Stimulated activated naive CD8-positive, alpha-beta T cell treated with anti-CD3 and anti-CD28 coated beads, Interleukin-15, Interleukin-2, amounts not matched to agents 100 ng/mL and 50 ng/mL, for 24 hours (primary cell): ENCODE results near the gene MRPL17.

Source experiments
- H3K27ac Mint-ChIP-seq: one replicate; pipeline ENCODE4 v1.8.0; 2021; ENCODE audit warnings: mild to moderate bottlenecking, mixed read lengths
- H3K27me3 Mint-ChIP-seq: one replicate; pipeline ENCODE4 v1.8.0; 2021; ENCODE audit warnings: mixed read lengths
- H3K36me3 Mint-ChIP-seq: one replicate; pipeline ENCODE4 v1.8.0; 2021; ENCODE audit warnings: low read depth, mixed read lengths
- H3K4me1 Mint-ChIP-seq: one replicate; pipeline ENCODE4 v1.8.0; 2021; ENCODE audit warnings: low read depth, mixed read lengths
- H3K4me3 Mint-ChIP-seq: one replicate; pipeline ENCODE4 v1.8.0; 2021; ENCODE audit warnings: mild to moderate bottlenecking, mixed read lengths
- H3K9me3 Mint-ChIP-seq: one replicate; pipeline ENCODE4 v1.8.0; 2021; ENCODE audit warnings: mixed read lengths

The MRPL17 gene

DNA sequence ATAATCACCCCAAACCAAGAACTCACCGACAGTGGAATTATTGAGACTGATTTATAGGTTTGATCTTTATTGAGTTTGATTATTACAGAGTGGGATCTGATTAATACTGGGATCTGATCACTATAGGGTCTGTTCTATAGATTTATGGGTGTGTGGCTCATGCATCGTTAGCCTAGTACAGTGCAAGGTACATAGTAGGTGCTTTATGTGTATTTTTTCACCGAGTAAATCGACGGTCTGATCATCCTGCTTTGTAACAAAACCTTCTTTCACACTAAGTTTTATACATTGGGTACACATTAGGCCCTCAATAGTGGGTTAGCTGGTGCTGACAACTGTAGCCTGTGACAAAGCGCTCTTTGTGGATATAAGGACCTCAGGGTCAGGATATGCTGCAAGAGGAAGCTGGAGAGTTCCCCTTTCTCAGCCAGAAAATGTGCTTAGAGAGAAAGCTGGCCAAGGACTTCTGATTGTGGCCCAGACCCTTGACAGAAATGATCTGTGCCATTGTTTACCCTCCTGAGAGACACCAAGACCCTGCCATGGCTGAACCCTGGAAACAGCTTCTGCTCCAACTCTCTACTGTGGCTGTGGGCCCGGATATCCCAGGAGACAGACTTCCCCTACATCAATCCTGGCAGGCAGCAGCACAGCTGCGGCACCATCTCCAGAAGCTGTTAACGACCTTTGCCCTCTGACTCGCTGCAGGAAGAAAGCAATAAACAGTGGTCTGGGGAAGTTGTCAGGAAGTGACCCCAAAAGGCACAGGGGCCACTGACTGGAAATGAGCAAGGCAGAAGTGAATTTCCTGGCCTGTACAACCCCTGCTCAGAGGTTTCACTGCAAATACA is 47.8 kb downstream of the MRPL17 start:
- Mint-ChIP-seq H3K27me3 (no peaks in the 10 kb centered on the region), H3K27ac (no peak overlapping the region), H3K4me1 (peaks cover 6% of the 10 kb centered on the region)

DNA sequence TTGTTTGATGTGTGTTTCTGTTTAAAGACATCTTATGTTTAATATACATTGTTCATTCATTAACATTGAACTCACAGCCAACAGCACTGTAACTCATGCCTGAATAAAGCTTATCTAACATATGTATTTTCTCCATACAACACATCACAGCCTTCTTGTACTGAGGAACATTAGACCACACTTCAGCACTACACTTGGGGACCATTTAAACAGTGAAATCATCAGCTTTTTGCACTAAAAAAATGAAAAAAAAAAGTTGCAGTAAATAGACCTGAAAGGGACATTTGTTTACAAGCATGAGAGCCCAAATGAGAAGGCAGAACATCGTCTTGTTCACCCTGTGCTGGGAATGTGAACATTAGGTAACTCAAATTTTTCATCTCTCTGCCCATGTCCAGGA is 48.6 kb downstream of the MRPL17 start:
- H3K9me3 Mint-ChIP-seq: no peaks in the 10 kb centered on the region
- no peaks in the 10 kb centered on the region for H3K36me3 Mint-ChIP-seq
- H3K4me3 Mint-ChIP-seq: no peak overlapping the region
- H3K4me1 Mint-ChIP-seq: peaks cover 6% of the 10 kb centered on the region
- H3K27me3 Mint-ChIP-seq: no peaks in the 10 kb centered on the region
- H3K27ac Mint-ChIP-seq: no peak overlapping the region

More for the DNA sequence above, 47.8 kb downstream of the MRPL17 start:
- Mint-ChIP-seq H3K4me3 (no peak overlapping the region), H3K36me3 (no peaks in the 10 kb centered on the region), H3K9me3 (no peaks in the 10 kb centered on the region)

DNA sequence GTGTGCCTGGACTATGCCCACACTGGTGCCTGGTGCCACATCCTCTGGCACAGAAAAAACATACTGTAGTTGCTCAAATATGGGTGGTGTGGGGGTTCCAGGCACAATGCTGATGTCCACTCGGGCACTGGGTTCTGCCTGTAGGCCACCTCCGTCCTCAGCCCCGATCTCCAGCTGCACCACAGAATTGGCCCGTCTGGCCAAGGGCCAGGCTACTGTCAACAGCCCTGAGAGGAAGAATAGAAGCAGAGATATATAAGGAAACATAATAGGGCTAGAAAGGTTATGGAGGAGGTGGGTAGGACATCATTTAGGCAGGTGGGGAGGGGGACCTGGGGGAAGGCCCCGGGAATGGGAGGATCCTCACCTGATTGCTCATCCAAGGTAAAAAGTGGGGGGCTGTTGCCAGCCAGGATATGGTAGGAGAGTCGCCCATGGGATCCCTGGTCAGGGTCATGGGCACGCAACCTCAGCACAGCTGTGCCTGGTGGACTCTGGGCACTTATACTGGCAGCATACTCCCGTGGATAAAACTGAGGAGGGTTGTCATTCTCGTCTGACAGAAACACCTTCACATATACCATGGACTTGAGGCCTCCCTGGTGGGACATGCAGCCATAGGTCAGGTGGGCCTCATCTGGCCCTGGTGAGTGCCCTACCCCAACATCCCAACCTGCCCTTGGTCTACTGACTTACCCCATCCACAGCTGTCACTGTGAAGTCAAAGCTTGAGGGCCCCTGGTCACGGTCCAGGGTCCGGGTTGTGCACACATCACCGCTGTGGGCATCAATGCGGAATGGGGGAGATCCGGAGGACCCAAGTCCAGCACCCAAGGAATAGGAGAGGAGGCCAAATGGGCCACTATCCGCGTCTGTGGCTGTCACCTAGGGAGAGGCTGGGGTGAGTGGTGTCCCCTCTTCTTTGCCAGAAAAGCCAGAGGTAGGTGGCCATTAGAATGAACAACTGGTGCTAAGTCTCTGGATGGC is 49.4 kb downstream of the MRPL17 start:
- H3K36me3 Mint-ChIP-seq: no peaks in the 10 kb centered on the region
- no peaks in the 10 kb centered on the region for H3K9me3 Mint-ChIP-seq
- H3K27me3 Mint-ChIP-seq: no peaks in the 10 kb centered on the region
- H3K4me3 Mint-ChIP-seq: no peak overlapping the region
- peaks cover 6% of the 10 kb centered on the region for H3K4me1 Mint-ChIP-seq
- no peak overlapping the region for H3K27ac Mint-ChIP-seq

DNA sequence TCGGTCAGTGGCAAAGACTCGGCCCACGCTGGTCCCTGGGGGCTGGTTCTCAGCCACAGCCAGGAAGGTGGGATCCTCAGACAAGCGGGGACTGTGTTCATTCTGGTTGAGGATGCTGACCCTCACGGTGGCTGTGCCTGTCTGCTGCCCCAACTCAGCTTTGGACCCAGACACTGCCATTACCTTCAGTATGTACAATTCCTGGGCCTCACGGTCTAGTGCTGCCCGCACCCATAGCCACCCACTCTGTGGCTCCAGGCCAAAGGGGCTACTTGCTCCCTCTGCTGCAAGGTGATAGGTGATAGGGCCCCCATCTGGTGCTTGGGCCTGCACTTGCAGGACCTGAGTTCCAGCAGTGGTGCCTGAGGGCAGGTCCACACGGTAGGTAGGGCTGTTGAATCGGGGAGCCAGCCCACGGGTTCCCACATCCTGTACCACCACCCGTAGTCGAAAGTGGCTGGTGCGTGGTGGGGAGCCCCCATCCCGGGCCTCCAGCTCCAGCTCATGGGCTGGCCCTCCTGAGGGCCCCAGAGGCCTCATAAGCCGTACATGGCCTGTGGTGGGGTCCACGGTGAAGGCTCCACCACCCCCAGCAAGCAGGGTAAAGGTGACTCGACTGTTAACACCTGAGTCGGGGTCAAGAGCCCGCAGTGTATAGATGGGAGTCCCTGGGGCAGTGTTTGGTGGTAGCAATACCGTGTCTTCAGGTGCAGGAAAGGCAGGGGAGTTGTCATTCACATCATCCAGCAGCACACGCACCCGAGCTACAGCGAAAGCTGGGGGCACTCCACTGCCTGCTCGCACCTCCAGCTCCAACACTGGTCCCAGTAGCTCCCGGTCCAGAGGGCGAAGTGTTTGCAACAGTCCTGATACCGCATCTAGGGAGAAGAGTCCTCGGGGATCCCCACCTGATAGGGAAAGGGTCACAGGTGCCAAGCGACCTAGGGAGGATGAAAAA is 50.7 kb downstream of the MRPL17 start:
- no peaks in the 10 kb centered on the region for H3K27me3 Mint-ChIP-seq
- H3K4me3 Mint-ChIP-seq: no peak overlapping the region

GRCh38 chr11:6631361-6631890 is 51.7 kb downstream of the MRPL17 start:
- Mint-ChIP-seq H3K4me3 (no peak overlapping the region), H3K9me3 (no peaks in the 10 kb centered on the region), H3K36me3 (no peaks in the 10 kb centered on the region), H3K27ac (no peak overlapping the region), H3K4me1 (peaks cover 21% of the 10 kb centered on the region), H3K27me3 (no peaks in the 10 kb centered on the region)

More for the DNA sequence above, 50.7 kb downstream of the MRPL17 start:
- no peaks in the 10 kb centered on the region for H3K36me3 Mint-ChIP-seq
- H3K27ac Mint-ChIP-seq: no peak overlapping the region
- H3K9me3 Mint-ChIP-seq: no peaks in the 10 kb centered on the region
- H3K4me1 Mint-ChIP-seq: peaks cover 14% of the 10 kb centered on the region

- peaks cover 22% of the 10 kb centered on the region for H3K4me1 Mint-ChIP-seq
- H3K36me3 Mint-ChIP-seq: no peaks in the 10 kb centered on the region
- H3K27me3 Mint-ChIP-seq: no peaks in the 10 kb centered on the region
- H3K27ac Mint-ChIP-seq: no peak overlapping the region
- no peaks in the 10 kb centered on the region for H3K9me3 Mint-ChIP-seq
- H3K4me3 Mint-ChIP-seq: no peak overlapping the region
Measured at GRCh38 chr11:6630632-6631291, 52.4 kb downstream of the MRPL17 start.
